Prostate gland (tissue), 2 donors: Measurements from ENCODE around the gene NR6A1. TPM values are rescaled to one million over a fixed set of nuclear protein-coding genes. Genes with fewer than 3 reads are reported as not detected.

Source experiments
- DNase-seq: peaks from one replicate; pipeline ENCODE4 v3.0.0-alpha.2; 2019; ENCODE audit warnings: low spot score
- H3K27ac ChIP-seq, 2 donors: fragments of 200-600 bp; sonication (generic); 2 replicates each; pipeline ENCODE4 v1.5.1; 2017 to 2019
- H3K27me3 ChIP-seq: fragments of 200-600 bp; sonication (generic); replicated peaks from 2 replicates; pipeline ENCODE4 v1.5.1; 2019; ENCODE audit not compliant: insufficient read depth
- H3K36me3 ChIP-seq, 2 donors: fragments of 200-600 bp; sonication (generic); 1 replicate in 1 of 2; 2 replicates in 1 of 2; pipeline versions ENCODE4 v1.5.1 to v1.8.1; 2017 to 2019
- H3K4me1 ChIP-seq: fragments of 200-600 bp; sonication (generic); replicated peaks from 2 replicates; pipeline ENCODE4 v1.5.1; 2019
- H3K4me3 ChIP-seq, 2 donors: fragments of 200-600 bp; sonication (generic); 2 replicates each; pipeline ENCODE4 v1.5.1; 2017 to 2019
- H3K9me3 ChIP-seq: fragments of 200-600 bp; sonication (generic); 2 replicates; pipeline ENCODE4 v1.5.1; 2017
- CTCF ChIP-seq, 4 experiments: fragments of 200-600 bp in 2 of 4; fragments of 450-650 bp in 2 of 4; sonication (generic) in 2 of 4; IDR thresholded peaks; 1 replicate in 3 of 4; 2 replicates in 1 of 4; pipeline ENCODE4 v1.5.1; 2016 to 2019; ENCODE audit warnings: antibody characterized with exemption in 4 of 4, mild to moderate bottlenecking in 2 of 4, moderate library complexity in 2 of 4
- POLR2A ChIP-seq: fragments of 450-650 bp; IDR thresholded peaks from one replicate; pipeline ENCODE4 v1.6.1; 2016; ENCODE audit warnings: antibody characterized with exemption, mild to moderate bottlenecking
- POLR2AphosphoS5 ChIP-seq: sonication (generic); formaldehyde crosslinking; IDR thresholded peaks from one replicate; pipeline ENCODE4 v1.6.1; 2017; ENCODE audit warnings: antibody characterized with exemption
- WGBS: methylation state at CpG from one replicate; pipeline ENCODE4 v1.1.5; 2018; 5-methylcytosine and 5-hydroxymethylcytosine counted together
- intact Hi-C: fragments of 100-400 bp; cut with DNase I; formaldehyde crosslinking; loops from one replicate; pipeline ENCODE4 v1.14.2; 2022
- total RNA-seq, 2 donors: library from RNA; depleted of rRNA; stranded (reverse); fragments of >200 nt; gene quantifications; one replicate each; pipeline ENCODE4 v1.1.0, GENCODE V29; 2016

Gene NR6A1
- total RNA-seq, 2 donors from 2014 or later, result 1.3 to 53.7 TPM

GRCh38 chr9:124699575-124699974, 71.5 kb downstream of the NR6A1 start:
- intact Hi-C loops, result no loop called here
- Histone ChIP-seq H3K36me3 (no peaks in the 10 kb centered on the region), H3K4me1 (no peaks in the 10 kb centered on the region), H3K4me3 (no peak overlapping the region), H3K27ac (no peak overlapping the region), H3K27me3 (no peaks in the 10 kb centered on the region), H3K9me3 (no peaks in the 10 kb centered on the region)
- no peak for TF ChIP-seq POLR2A
- TF ChIP-seq POLR2AphosphoS5, result no peak
- no peak for TF ChIP-seq CTCF (IDR thresholded peaks at IDR 0.05)
- DNase-seq, result no peak
- WGBS, result 92% methylated on average over 5 of the region's 5 CpGs

- no peaks in the 10 kb centered on the region for H3K9me3 ChIP-seq
- 26% methylated on average over 6 of the region's 6 CpGs for WGBS
- no peak for DNase-seq
- no peaks in the 10 kb centered on the region for H3K27me3 ChIP-seq
- intact Hi-C loops, result no loop called here
- H3K4me1 ChIP-seq, result no peaks in the 10 kb centered on the region
- no peak overlapping the region for H3K4me3 ChIP-seq
- no peaks in the 10 kb centered on the region for H3K36me3 ChIP-seq
- H3K27ac ChIP-seq, result no peak overlapping the region
- no peak for TF ChIP-seq POLR2A
Observed at GRCh38 chr9:124698265-124698664, 72.8 kb downstream of the NR6A1 start.

- no peak overlapping the region for H3K27ac ChIP-seq
- no peaks in the 10 kb centered on the region for H3K27me3 ChIP-seq
- DNase-seq, result no peak
- intact Hi-C loops, result no loop called here
- 72% methylated on average over 5 of the region's 5 CpGs for WGBS
- no peaks in the 10 kb centered on the region for H3K36me3 ChIP-seq
- no peak for TF ChIP-seq CTCF (IDR thresholded peaks at IDR 0.05)
- TF ChIP-seq POLR2A, result no peak
- no peak for TF ChIP-seq POLR2AphosphoS5
- H3K9me3 ChIP-seq, result no peaks in the 10 kb centered on the region
- no peak overlapping the region for H3K4me3 ChIP-seq
- no peaks in the 10 kb centered on the region for H3K4me1 ChIP-seq
Observed at GRCh38 chr9:124697326-124698200, 73.5 kb downstream of the NR6A1 start.

- DNase-seq, result no peak
- no peak for TF ChIP-seq POLR2A
- TF ChIP-seq CTCF (IDR thresholded peaks at IDR 0.05), result no peak
- no peak for TF ChIP-seq POLR2AphosphoS5
- Histone ChIP-seq H3K9me3 (no peaks in the 10 kb centered on the region), H3K36me3 (no peaks in the 10 kb centered on the region), H3K4me3 (no peak overlapping the region), H3K27me3 (no peaks in the 10 kb centered on the region), H3K27ac (no peak overlapping the region), H3K4me1 (no peaks in the 10 kb centered on the region)
- WGBS, result 79% methylated on average over 3 of the region's 3 CpGs
- intact Hi-C loops, result no loop called here
Observed at GRCh38 chr9:124696101-124696500, 75.0 kb downstream of the NR6A1 start.

GRCh38 chr9:124695280-124695890, 75.7 kb downstream of the NR6A1 start:
- no peak for DNase-seq
- Histone ChIP-seq H3K27me3 (no peaks in the 10 kb centered on the region), H3K36me3 (no peaks in the 10 kb centered on the region), H3K4me3 (no peak overlapping the region), H3K4me1 (no peaks in the 10 kb centered on the region), H3K9me3 (no peaks in the 10 kb centered on the region), H3K27ac (no peak overlapping the region)
- no peak for TF ChIP-seq CTCF (IDR thresholded peaks at IDR 0.05)
- TF ChIP-seq POLR2AphosphoS5, result no peak
- no peak for TF ChIP-seq POLR2A
- intact Hi-C loops, result no loop called here
- WGBS, result 90% methylated on average over 16 of the region's 16 CpGs
